Fibroblast of lung (primary cell): ENCODE data around the gene FAM151A. TPM values are rescaled to one million over a fixed set of nuclear protein-coding genes. Genes with fewer than 3 reads are reported as not detected.

Experiments used
- DNase-seq, 2 donors: peaks; one replicate each; pipeline versions ENCODE4 v3.0.0 to v3.0.0-alpha.2; 2010; ENCODE audit warnings: low read depth in 2 of 2
- H2AFZ ChIP-seq: 2 replicates; pipeline ENCODE4 v1.5.1; 2012; ENCODE audit warnings: low read length, control low read depth, inconsistent platforms
- H3K27ac ChIP-seq: 2 replicates; pipeline ENCODE4 v1.5.1; 2011; ENCODE audit warnings: low read length, control low read depth; ENCODE audit not compliant: insufficient read depth
- H3K27me3 ChIP-seq: 2 replicates; pipeline ENCODE4 v1.5.1; 2011; ENCODE audit warnings: mild to moderate bottlenecking, low read length; ENCODE audit not compliant: control insufficient read depth, insufficient read depth
- H3K36me3 ChIP-seq: 2 replicates; pipeline ENCODE4 v1.5.1; 2011; ENCODE audit warnings: low read length; ENCODE audit not compliant: control insufficient read depth, insufficient read depth
- H3K4me1 ChIP-seq: 2 replicates; pipeline ENCODE4 v1.5.1; 2011; ENCODE audit warnings: low read length; ENCODE audit not compliant: control insufficient read depth, insufficient read depth; ENCODE audit errors: extremely low read depth
- H3K4me2 ChIP-seq: 2 replicates; pipeline ENCODE4 v1.5.1; 2011; ENCODE audit warnings: low read length, control low read depth; ENCODE audit not compliant: insufficient read depth; ENCODE audit errors: extremely low read depth
- H3K4me3 ChIP-seq, 4 experiments: fragments of 200-600 bp in 1 of 4; sonication (generic) in 1 of 4; replicated peaks in 1 of 4; 2 replicates each; pipeline ENCODE4 v1.5.1; 2011 to 2016; ENCODE audit warnings: low read length in 4 of 4, low read depth in 3 of 4, mild to moderate bottlenecking in 3 of 4, control low read depth in 2 of 4, inconsistent platforms in 1 of 4, mixed read lengths in 1 of 4; ENCODE audit not compliant: insufficient read depth in 1 of 4; ENCODE audit errors: control extremely low read depth in 1 of 4
- H3K79me2 ChIP-seq: 2 replicates; pipeline ENCODE4 v1.5.1; 2012; ENCODE audit warnings: mild to moderate bottlenecking, low read length, inconsistent platforms; ENCODE audit not compliant: control insufficient read depth, insufficient read depth
- H3K9ac ChIP-seq: 2 replicates; pipeline ENCODE4 v1.5.1; 2011; ENCODE audit warnings: mild to moderate bottlenecking, low read length, control low read depth; ENCODE audit not compliant: insufficient read depth
- H3K9me3 ChIP-seq: 2 replicates; pipeline ENCODE4 v1.5.1; 2012; ENCODE audit warnings: low read depth, low read length; ENCODE audit not compliant: control insufficient read depth, insufficient read depth
- H4K20me1 ChIP-seq: 2 replicates; pipeline ENCODE4 v1.5.1; 2011; ENCODE audit warnings: low read length; ENCODE audit not compliant: control insufficient read depth, insufficient read depth; ENCODE audit errors: extremely low read depth
- EZH2 ChIP-seq: IDR thresholded peaks from 2 replicates; pipeline ENCODE4 v1.5.1; 2012; ENCODE audit warnings: low read length, control low read depth, mild to moderate bottlenecking; ENCODE audit errors: missing control alignments
- polyA plus RNA-seq, 2 donors: library from polyadenylated mRNA; depleted of rRNA in 1 of 2; stranded (reverse) in 1 of 2; unstranded in 1 of 2; fragments of >200 nt; gene quantifications; 2 replicates each; pipeline ENCODE4 v1.2.1, GENCODE V29; 2011 to 2012; ENCODE audit warnings: missing spikeins in 1 of 2
- total RNA-seq: library from RNA; depleted of rRNA; stranded (reverse); fragments of >200 nt; gene quantifications from 2 replicates; pipeline ENCODE4 v1.2.1, GENCODE V29; 2014
- TF ChIP-seq, protein P1 (sequence below), 2 donors: IDR thresholded peaks in 1 of 2; conservative IDR thresholded peaks in 1 of 2; 1 replicate in 1 of 2; 2 replicates in 1 of 2; pipeline ENCODE4 v1.5.1; 2011 to 2012; ENCODE audit warnings: low read length in 2 of 2, control low read depth in 1 of 2, inconsistent platforms in 1 of 2, low read depth in 1 of 2, mild to moderate bottlenecking in 1 of 2

Gene FAM151A
- total and polyA plus RNA-seq, 2 donors (not counting 1 experiment from before 2014, with no cell fraction given), result not detected

DNA sequence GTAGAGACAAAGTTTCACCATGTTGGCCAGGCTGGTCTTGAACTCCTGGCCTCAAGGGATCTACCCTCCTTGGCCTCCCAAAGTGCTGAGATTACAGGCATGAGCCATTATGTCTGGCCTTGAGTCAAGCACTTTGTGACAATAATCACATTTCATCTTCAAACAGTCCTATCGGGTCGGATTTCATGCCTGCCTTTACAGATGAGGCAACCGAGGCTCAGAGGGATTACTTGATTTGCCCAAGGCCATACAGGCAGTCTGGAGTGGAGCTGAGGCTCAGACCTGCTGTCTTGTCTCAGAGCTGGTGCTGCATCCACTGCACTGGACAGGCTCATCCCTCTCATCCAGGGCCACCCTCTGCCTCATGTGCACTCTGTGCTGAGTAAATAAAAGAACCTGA lies 26.6 kb downstream of the FAM151A start:
- Histone ChIP-seq H2AFZ (no peak overlapping the region), H3K4me1 (no peaks in the 10 kb centered on the region), H3K4me2 (no peak overlapping the region), H3K27ac (no peak overlapping the region), H3K79me2 (no peaks in the 10 kb centered on the region), H3K36me3 (no peaks in the 10 kb centered on the region), H3K4me3 (no peak overlapping the region), H4K20me1 (no peaks in the 10 kb centered on the region), H3K27me3 (no peaks in the 10 kb centered on the region), H3K9me3 (no peaks in the 10 kb centered on the region), H3K9ac (no peak overlapping the region)
- no peak for DNase-seq
- TF ChIP-seq EZH2, result no peak
- TF ChIP-seq, protein P1, sequence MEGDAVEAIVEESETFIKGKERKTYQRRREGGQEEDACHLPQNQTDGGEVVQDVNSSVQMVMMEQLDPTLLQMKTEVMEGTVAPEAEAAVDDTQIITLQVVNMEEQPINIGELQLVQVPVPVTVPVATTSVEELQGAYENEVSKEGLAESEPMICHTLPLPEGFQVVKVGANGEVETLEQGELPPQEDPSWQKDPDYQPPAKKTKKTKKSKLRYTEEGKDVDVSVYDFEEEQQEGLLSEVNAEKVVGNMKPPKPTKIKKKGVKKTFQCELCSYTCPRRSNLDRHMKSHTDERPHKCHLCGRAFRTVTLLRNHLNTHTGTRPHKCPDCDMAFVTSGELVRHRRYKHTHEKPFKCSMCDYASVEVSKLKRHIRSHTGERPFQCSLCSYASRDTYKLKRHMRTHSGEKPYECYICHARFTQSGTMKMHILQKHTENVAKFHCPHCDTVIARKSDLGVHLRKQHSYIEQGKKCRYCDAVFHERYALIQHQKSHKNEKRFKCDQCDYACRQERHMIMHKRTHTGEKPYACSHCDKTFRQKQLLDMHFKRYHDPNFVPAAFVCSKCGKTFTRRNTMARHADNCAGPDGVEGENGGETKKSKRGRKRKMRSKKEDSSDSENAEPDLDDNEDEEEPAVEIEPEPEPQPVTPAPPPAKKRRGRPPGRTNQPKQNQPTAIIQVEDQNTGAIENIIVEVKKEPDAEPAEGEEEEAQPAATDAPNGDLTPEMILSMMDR (conservative IDR thresholded peaks at IDR 0.05 in 1 of 2, IDR thresholded peaks at IDR 0.05 in 1 of 2; ENCODE audit: low read depth in 1 of 2, low read length in 2 of 2), result no peak

DNA sequence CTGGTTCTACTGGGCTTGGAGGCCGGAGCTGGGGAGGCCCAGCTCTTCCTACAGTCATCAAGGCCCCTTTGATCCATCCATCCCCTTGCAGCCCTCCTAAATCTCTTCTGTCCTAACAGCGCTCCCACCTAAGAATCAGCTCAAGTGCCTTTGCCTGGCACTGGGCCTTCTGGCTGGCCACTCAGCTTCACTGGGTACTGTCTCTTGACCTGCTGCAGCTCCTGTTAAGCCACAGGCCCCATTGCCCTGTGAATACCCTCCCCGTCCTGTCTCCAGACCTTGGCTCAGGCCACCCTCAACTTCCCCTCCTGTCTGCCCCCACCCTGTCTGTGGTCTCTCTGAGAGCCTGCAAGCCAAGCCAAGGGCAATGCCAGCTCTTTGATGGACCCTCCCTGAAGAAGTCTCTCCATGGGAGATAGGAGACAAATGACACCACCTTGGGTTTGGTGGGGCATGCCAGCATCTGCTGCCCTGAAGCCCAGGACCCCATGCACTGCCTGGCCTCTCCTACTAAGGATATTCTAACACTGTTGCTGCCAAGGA lies 27.3 kb downstream of the FAM151A start:
- no peaks in the 10 kb centered on the region for H3K9me3 ChIP-seq
- no peak for TF ChIP-seq EZH2
- TF ChIP-seq, protein P1 (conservative IDR thresholded peaks at IDR 0.05 in 1 of 2, IDR thresholded peaks at IDR 0.05 in 1 of 2; ENCODE audit: low read depth in 1 of 2, low read length in 2 of 2), result no peak
- no peak overlapping the region for H2AFZ ChIP-seq
- no peaks in the 10 kb centered on the region for H3K79me2 ChIP-seq
- H3K27ac ChIP-seq, result no peak overlapping the region
- H3K27me3 ChIP-seq, result no peaks in the 10 kb centered on the region
- H3K36me3 ChIP-seq, result no peaks in the 10 kb centered on the region
- no peaks in the 10 kb centered on the region for H4K20me1 ChIP-seq
- H3K4me1 ChIP-seq, result no peaks in the 10 kb centered on the region
- H3K4me3 ChIP-seq, result no peak overlapping the region
- no peak overlapping the region for H3K4me2 ChIP-seq
- no peak for DNase-seq
- H3K9ac ChIP-seq, result no peak overlapping the region

DNA sequence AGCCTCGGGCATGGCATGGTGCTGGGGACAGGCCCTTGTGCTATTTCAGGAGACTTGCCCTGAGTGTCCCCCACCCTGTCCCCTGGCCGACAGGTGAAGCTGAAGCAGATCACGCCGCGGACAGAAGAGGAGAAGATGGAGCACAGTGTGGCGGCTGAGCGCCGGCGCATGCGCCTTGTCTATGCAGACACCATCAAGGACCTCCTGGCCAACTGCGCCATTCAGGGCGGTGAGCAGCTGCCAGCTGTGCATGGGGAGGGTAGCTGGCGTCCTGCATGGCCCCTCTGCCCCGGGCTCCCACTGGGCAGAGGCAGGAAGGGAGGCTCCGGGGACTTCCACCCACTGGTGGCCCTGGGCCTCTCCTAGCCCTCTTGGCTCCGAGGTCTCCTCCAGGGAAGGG lies 28.9 kb downstream of the FAM151A start:
- Histone ChIP-seq H3K27ac (no peak overlapping the region), H3K9ac (no peak overlapping the region), H3K79me2 (no peaks in the 10 kb centered on the region), H3K4me1 (no peaks in the 10 kb centered on the region), H3K36me3 (no peaks in the 10 kb centered on the region), H3K9me3 (no peaks in the 10 kb centered on the region), H3K4me3 (no peak overlapping the region), H3K27me3 (no peaks in the 10 kb centered on the region), H2AFZ (no peak overlapping the region), H4K20me1 (no peaks in the 10 kb centered on the region), H3K4me2 (no peak overlapping the region)
- TF ChIP-seq, protein P1 (conservative IDR thresholded peaks at IDR 0.05 in 1 of 2, IDR thresholded peaks at IDR 0.05 in 1 of 2; ENCODE audit: low read depth in 1 of 2, low read length in 2 of 2), result no peak
- TF ChIP-seq EZH2, result no peak
- no peak for DNase-seq
